GM10248 (cell line): ENCODE results near the gene KCTD19.
A peak's percentile ranks its signal among the peaks of the same experiment; 100 is the strongest.

Experiments
- CTCF ChIA-PET: fragments of 300-600 bp; sonication (Branson Sonifier 250); formaldehyde crosslinking; extraction: SDS; loops from one replicate; lab custom pipeline; 2021; ENCODE audit warnings: antibody characterized with exemption; lab: Yijun Ruan, JAX
- POLR2A ChIA-PET: fragments of 350-650 bp; sonication (Branson Sonifier 250); formaldehyde crosslinking; extraction: SDS; loops from one replicate; lab custom pipeline; 2020; ENCODE audit warnings: antibody characterized with exemption; lab: Yijun Ruan, JAX
- DNase-seq: peaks from one replicate; pipeline ENCODE4 v3.0.0; 2012; ENCODE audit errors: extremely low spot score
- CTCF ChIP-seq: IDR thresholded peaks from 2 replicates; pipeline ENCODE4 v1.5.1; 2012; ENCODE audit warnings: mild to moderate bottlenecking, low read depth; ENCODE audit errors: extremely low read depth, missing control alignments, control extremely low read depth

The KCTD19 gene

GRCh38 chr16:67311607-67312488, 14.7 kb downstream of the KCTD19 start:
- POLR2A ChIA-PET = interaction anchor here (0.5 kb wide), 1 partner anchor 216 kb away, joined by 4 read pairs; no protein-coding TSS in a partner anchor
- CTCF ChIA-PET = interaction anchor here (1.8 kb wide), 1 partner anchor 27 kb away, joined by 6 read pairs; no protein-coding TSS in a partner anchor
- DNase-seq = peak; percentile 76
- no peak for TF ChIP-seq CTCF

GRCh38 chr16:67310561-67310960, 16.0 kb downstream of the KCTD19 start:
- no peak for TF ChIP-seq CTCF
- no peak for DNase-seq
- POLR2A ChIA-PET = no interaction called here
- CTCF ChIA-PET = interaction anchor here (0.9 kb wide), 1 partner anchor 28 kb away, joined by 3 read pairs; no protein-coding TSS in a partner anchor

GRCh38 chr16:67305216-67306071, 21.1 kb downstream of the KCTD19 start:
- CTCF ChIA-PET = no interaction called here
- TF ChIP-seq CTCF = no peak
- POLR2A ChIA-PET = no interaction called here
- no peak for DNase-seq

DNA sequence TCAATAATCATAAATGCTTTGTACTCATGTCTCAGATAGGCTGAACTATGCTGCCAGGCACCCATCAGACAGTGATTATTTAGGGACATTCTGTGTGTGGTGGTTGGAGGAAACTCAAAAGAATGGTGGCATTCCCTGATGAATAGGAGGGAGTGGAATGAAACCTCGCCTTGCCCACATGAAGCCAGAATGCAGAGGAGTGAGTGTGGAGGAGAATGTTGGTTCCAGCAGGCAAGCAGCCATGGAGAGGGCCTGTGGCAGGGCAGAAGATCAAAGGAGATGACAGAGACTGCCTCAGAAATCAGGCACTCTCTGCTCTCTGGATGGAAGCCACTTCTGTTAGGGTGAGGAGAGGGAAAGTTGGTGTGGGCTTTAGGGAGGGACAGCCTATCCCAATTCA, 22.5 kb downstream of the KCTD19 start:
- no peak for DNase-seq
- POLR2A ChIA-PET = no interaction called here
- no peak for TF ChIP-seq CTCF
- CTCF ChIA-PET = no interaction called here

GRCh38 chr16:67302970-67303369, 23.6 kb downstream of the KCTD19 start:
- POLR2A ChIA-PET = no interaction called here
- no peak for DNase-seq
- CTCF ChIA-PET = interaction anchor here (1.0 to 1.4 kb wide), 3 partner anchors 17 to 95 kb away, joined by 3 read pairs; no protein-coding TSS in a partner anchor
- no peak for TF ChIP-seq CTCF

DNA sequence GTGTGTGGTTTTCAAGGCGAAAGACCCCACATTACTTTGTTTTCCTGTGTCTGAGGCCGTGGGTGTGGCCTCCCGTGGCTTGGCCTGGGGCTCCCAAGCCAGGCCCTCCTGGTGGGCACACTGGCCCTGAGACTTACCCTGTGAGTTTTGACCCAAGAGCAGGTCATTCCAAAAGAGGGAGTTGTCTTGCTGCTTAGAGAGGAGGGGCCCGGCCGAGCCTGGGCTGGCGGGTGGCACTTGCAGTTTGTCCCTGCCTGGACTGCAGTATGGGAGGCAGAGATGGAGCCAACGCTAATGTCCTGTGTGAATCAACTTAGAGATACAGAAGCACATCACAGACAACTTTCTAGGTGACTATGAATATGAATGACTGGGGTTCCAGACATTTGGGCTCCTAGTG, 24.5 kb downstream of the KCTD19 start:
- no peak for DNase-seq
- POLR2A ChIA-PET = no interaction called here
- TF ChIP-seq CTCF = no peak
- CTCF ChIA-PET = interaction anchor here (1.0 to 1.4 kb wide), 4 partner anchors 16 to 96 kb away, joined by 3 read pairs; no protein-coding TSS in a partner anchor
